Body of pancreas (tissue), 4 donors: ENCODE measurements around the gene ST3GAL3.

Experiments
- CTCF ChIP-seq, 7 experiments: fragments of 450-650 bp in 4 of 7; fragments of 200-600 bp in 3 of 7; sonication (generic) in 3 of 7; IDR thresholded peaks; one replicate each; pipeline ENCODE4 v1.5.1; 2016 to 2019; ENCODE audit warnings: antibody characterized with exemption in 7 of 7
- POLR2A ChIP-seq, 3 donors: fragments of 450-650 bp; IDR thresholded peaks; one replicate each; pipeline ENCODE4 v1.6.1; 2016; ENCODE audit warnings: antibody characterized with exemption in 3 of 3, mild to moderate bottlenecking in 2 of 3

- no peak for TF ChIP-seq CTCF (IDR thresholded peaks at IDR 0.05)
- TF ChIP-seq POLR2A (IDR thresholded peaks at IDR 0.05), result no peak
Measured at GRCh38 chr1:43772978-43773377, 65.6 kb downstream of the ST3GAL3 start.
